Measurements from ENCODE around the gene EPHB1.

GRCh38 chr3:134817297-134817696 lies 22.2 kb downstream of the EPHB1 start:
- no peak for TF ChIP-seq POLR2A (IDR thresholded peaks at IDR 0.05)
- TF ChIP-seq CTCF (IDR thresholded peaks at IDR 0.05 in 4 of 5, conservative IDR thresholded peaks at IDR 0.05 in 1 of 5): no peak
